Heart left ventricle (tissue), 16 donors: ENCODE data around the gene ZEB1. TPM values are rescaled to one million over a fixed set of nuclear protein-coding genes. Genes with fewer than 3 reads are reported as not detected.
"Not testable (repeated sequence)": the region's sequence is repeated elsewhere in the genome, so short reads cannot be mapped to it uniquely, and the experiment has no call there.

ENCODE experiments used
- ATAC-seq, 4 donors: fragments of 200-7000 bp; cut with Tn5 transposase; one replicate each; pipeline ENCODE4 v1.9.1; 2020 to 2022; ENCODE audit warnings: moderate library complexity in 4 of 4, mild to moderate bottlenecking in 3 of 4, moderate number of reproducible peaks in 1 of 4
- DNase-seq, 5 donors: peaks; one replicate each; pipeline ENCODE4 v3.0.0-alpha.2; 2020
- H3K27ac ChIP-seq, 12 donors: fragments of 200-600 bp; sonication (generic) in 4 of 12; one replicate each; pipeline versions ENCODE4 v1.5.0 to v1.8.0; 2016 to 2022; ENCODE audit warnings: mild to moderate bottlenecking in 2 of 12
- H3K27me3 ChIP-seq, 9 donors: fragments of 200-600 bp; sonication (generic) in 2 of 9; one replicate each; pipeline versions ENCODE4 v1.5.1 to v1.8.0; 2016 to 2022; ENCODE audit warnings: mild to moderate bottlenecking in 3 of 9
- H3K36me3 ChIP-seq, 9 donors: fragments of 200-600 bp; sonication (generic) in 2 of 9; one replicate each; pipeline versions ENCODE4 v1.5.0 to v1.8.0; 2018 to 2022; ENCODE audit warnings: mild to moderate bottlenecking in 2 of 9
- H3K4me1 ChIP-seq, 12 donors: fragments of 200-600 bp; sonication (generic) in 4 of 12; one replicate each; pipeline versions ENCODE4 v1.5.0 to v1.8.0; 2016 to 2022; ENCODE audit warnings: mild to moderate bottlenecking in 3 of 12
- H3K4me3 ChIP-seq, 12 donors: fragments of 200-600 bp; sonication (generic) in 4 of 12; one replicate each; pipeline versions ENCODE4 v1.5.0 to v1.8.0; 2017 to 2022; ENCODE audit warnings: mild to moderate bottlenecking in 9 of 12, moderate library complexity in 4 of 12
- H3K9me3 ChIP-seq, 12 donors: fragments of 200-600 bp; sonication (generic) in 4 of 12; one replicate each; pipeline versions ENCODE4 v1.5.0 to v1.8.0; 2016 to 2022; ENCODE audit warnings: mild to moderate bottlenecking in 1 of 12
- CTCF ChIP-seq, 12 donors: fragments of 200-600 bp; sonication (generic) in 4 of 12; IDR thresholded peaks; one replicate each; pipeline versions ENCODE4 v1.5.0 to v1.8.0; 2018 to 2022; ENCODE audit warnings: antibody characterized with exemption in 12 of 12, mild to moderate bottlenecking in 5 of 12
- POLR2A ChIP-seq, 2 donors: fragments of 450-650 bp; IDR thresholded peaks; one replicate each; pipeline ENCODE4 v1.6.1; 2017; ENCODE audit warnings: antibody characterized with exemption in 2 of 2, mild to moderate bottlenecking in 2 of 2, moderate library complexity in 2 of 2
- WGBS, 4 donors: extraction: QIAGEN DNeasy Blood & Tissue Kit in 2 of 4; methylation state at CpG; one replicate each; pipeline versions ENCODE4 v1.1.5 to v1.1.7; 2013 to 2018; 5-methylcytosine and 5-hydroxymethylcytosine counted together
- intact Hi-C, 10 donors: fragments of 100-400 bp; cut with DNase I; formaldehyde crosslinking; loops; one replicate each; pipeline versions ENCODE4 v1.11.1 to v1.14.2; 2022
- polyA plus RNA-seq, 2 donors: library from polyadenylated mRNA; stranded (reverse); fragments of 200-250 nt; gene quantifications; one replicate each; pipeline ENCODE4 v1.2.3, GENCODE V29; 2013
- total RNA-seq, 9 donors: library from RNA; depleted of rRNA in 2 of 9; stranded (reverse); fragments of >200 nt in 2 of 9; fragmentation: NEBNext Ultra II Directional in 3 of 9; extraction: Animal tissue kit (Norgen Biotek cat#: 25700) in 3 of 9; gene quantifications; one replicate each; pipeline versions ENCODE4 v1.1.0 to v1.2.4, GENCODE V29; 2016 to 2023
- donor health status: ischemic (EF 13 %, LVEDD 7.1; RV severe dilation, severe dysfunction).
- donor health status: healthy with polysubstance abuse.
- donor health status: DM: no; HTN: yes; CAD: no.
- donor health status: DM: no; HTN: no; CAD: no.
- donor health status: ischemic (EF 25% LVEDD 6.9; RV normal size, moderate dysfunction).
- donor health status: ischemic (EF 25% LVEDD 5.7; RV mildly dilated, moderate dysfunction).
- donor health status: healthy.
- donor health status: DM: yes; HTN: yes; CAD: no.
- donor health status: ischemic (EF 35%, LVEDD 5.7; RV mildly dilated, moderate dysfunction).
- donor health status: nonischemic (EF 11% LVEDD 7.7; RV severe dilation, severe dysfunction).
- donor health status: DM: yes; HTN: yes; CAD: no.
- donor health status: PGD.
- donor health status: ischemic (EF 29% LVEDD 5.4; RV normal size, mild dysfunction).
- donor health status: nonischemic (EF 23%, LVEDD 6.1; RV moderate dilation, normal function).

ZEB1 gene
- total and polyA plus RNA-seq, 11 donors, result 15.4 to 135 (median 95.6) TPM

GRCh38 chr10:31359979-31360378 is 41.0 kb downstream of the ZEB1 start:
- DNase-seq (no peak), ATAC-seq (no peak)
- Histone ChIP-seq H3K4me1 (peaks cover 0 to 50% (median 37%) of the 10 kb centered on the region in 12 donors), H3K9me3 (no peaks in the 10 kb centered on the region), H3K27me3 (no peaks in the 10 kb centered on the region), H3K4me3 (no peak overlapping the region), H3K36me3 (peaks cover 0 to 18% (median 6%) of the 10 kb centered on the region in 9 donors), H3K27ac (peak overlapping the region in 1 of 12 donors; percentile 45)
- intact Hi-C loops, result no loop called here
- TF ChIP-seq CTCF (IDR thresholded peaks at IDR 0.05), result no peak
- TF ChIP-seq POLR2A (IDR thresholded peaks at IDR 0.05), result no peak
- WGBS, 4 donors, result 79 to 88% (median 83%) methylated on average over 1 of the region's 1 CpG

GRCh38 chr10:31361475-31361874 is 42.5 kb downstream of the ZEB1 start:
- WGBS, 4 donors, result 94 to 98% (median 97%) methylated on average over 8 to 15 of the region's 15 CpGs
- H3K4me3 ChIP-seq, intact Hi-C loops, H3K9me3 ChIP-seq, H3K27ac ChIP-seq, H3K27me3 ChIP-seq, ATAC-seq: not testable (repeated sequence)
- Histone ChIP-seq H3K36me3 (peaks cover 0 to 18% (median 8%) of the 10 kb centered on the region in 9 donors), H3K4me1 (peaks cover 0 to 40% (median 32%) of the 10 kb centered on the region in 12 donors)
- peak in 1 of 5 donors; percentile 33 for DNase-seq

GRCh38 chr10:31362023-31362641 is 43.1 kb downstream of the ZEB1 start:
- Histone ChIP-seq H3K4me3 (no peak overlapping the region), H3K9me3 (no peaks in the 10 kb centered on the region), H3K27ac (no peak overlapping the region), H3K36me3 (peaks cover 0 to 18% (median 8%) of the 10 kb centered on the region in 9 donors), H3K27me3 (no peaks in the 10 kb centered on the region), H3K4me1 (peaks cover 0 to 43% (median 30%) of the 10 kb centered on the region in 12 donors)
- ATAC-seq (no peak), DNase-seq (peak in 1 of 5 donors; percentile 48)
- intact Hi-C loops, result no loop called here
- TF ChIP-seq POLR2A (IDR thresholded peaks at IDR 0.05) (no peak), CTCF (IDR thresholded peaks at IDR 0.05) (no peak)
- 97 to 98% (median 98%) methylated on average over 38 to 44 of the region's 44 CpGs for WGBS, 4 donors

- peak in 1 of 5 donors; percentile 36 for DNase-seq
- H3K27ac ChIP-seq, H3K9me3 ChIP-seq, H3K4me3 ChIP-seq, H3K27me3 ChIP-seq, intact Hi-C loops, ATAC-seq: not testable (repeated sequence)
- Histone ChIP-seq H3K36me3 (peaks cover 0 to 18% (median 8%) of the 10 kb centered on the region in 9 donors), H3K4me1 (peaks cover 0 to 34% (median 17%) of the 10 kb centered on the region in 12 donors)
- WGBS, 4 donors, result 93 to 100% (median 97%) methylated on average over 15 to 19 of the region's 19 CpGs
Measured at GRCh38 chr10:31363696-31364095, 44.7 kb downstream of the ZEB1 start.

GRCh38 chr10:31364238-31364637 is 45.2 kb downstream of the ZEB1 start:
- H3K27me3 ChIP-seq, ATAC-seq, H3K9me3 ChIP-seq, H3K27ac ChIP-seq, intact Hi-C loops, H3K4me3 ChIP-seq: not testable (repeated sequence)
- Histone ChIP-seq H3K36me3 (peaks cover 0 to 18% (median 8%) of the 10 kb centered on the region in 9 donors), H3K4me1 (peaks cover 0 to 28% (median 12%) of the 10 kb centered on the region in 12 donors)
- 85 to 100% (median 96%) methylated on average over 1 to 13 of the region's 13 CpGs for WGBS, 4 donors
- peak in 2 of 5 donors; percentile 20 to 47 for DNase-seq
